KMS-11 (cell line): Measurements from ENCODE around the gene MYBPC2.

Experiments
- H2AFZ ChIP-seq: fragments of 200-600 bp; sonication (generic); 2 replicates; pipeline ENCODE4 v1.6.1; 2016; ENCODE audit warnings: antibody characterized with exemption, mixed run types, low read depth
- H3K27ac ChIP-seq: fragments of 200-600 bp; sonication (generic); 2 replicates; pipeline ENCODE4 v1.6.1; 2016; ENCODE audit warnings: mild to moderate bottlenecking, mixed run types
- H3K27me3 ChIP-seq: fragments of 200-600 bp; sonication (generic); 2 replicates; pipeline ENCODE4 v1.6.1; 2017; ENCODE audit warnings: mild to moderate bottlenecking, low read depth, mixed run types, moderate library complexity; ENCODE audit not compliant: insufficient read depth
- H3K36me3 ChIP-seq: fragments of 200-600 bp; sonication (generic); 2 replicates; pipeline ENCODE4 v1.6.1; 2017; ENCODE audit warnings: mild to moderate bottlenecking, mixed run types; ENCODE audit not compliant: insufficient read depth
- H3K4me1 ChIP-seq: fragments of 200-600 bp; sonication (generic); 2 replicates; pipeline ENCODE4 v1.6.1; 2016; ENCODE audit warnings: mild to moderate bottlenecking, low read depth, mixed run types; ENCODE audit not compliant: poor library complexity, severe bottlenecking
- H3K4me2 ChIP-seq: fragments of 200-600 bp; sonication (generic); 2 replicates; pipeline ENCODE4 v1.7.0; 2016; ENCODE audit warnings: mild to moderate bottlenecking, mixed run types
- H3K4me3 ChIP-seq: fragments of 200-600 bp; sonication (generic); IDR thresholded peaks from 2 replicates; pipeline ENCODE4 v1.6.1; 2017; ENCODE audit warnings: low read depth, low read length, mixed read lengths; ENCODE audit not compliant: insufficient read depth
- H3K79me2 ChIP-seq: fragments of 200-600 bp; sonication (generic); 2 replicates; pipeline ENCODE4 v1.6.1; 2016; ENCODE audit warnings: low read depth, mixed run types; ENCODE audit not compliant: insufficient read depth
- H3K9ac ChIP-seq: fragments of 200-600 bp; sonication (generic); 2 replicates; pipeline ENCODE4 v1.6.1; 2016; ENCODE audit warnings: mild to moderate bottlenecking, mixed run types
- H4K20me1 ChIP-seq: fragments of 200-600 bp; sonication (generic); 2 replicates; pipeline ENCODE4 v1.6.1; 2016; ENCODE audit warnings: mild to moderate bottlenecking, mixed run types; ENCODE audit not compliant: insufficient read depth
- CTCF ChIP-seq: fragments of 200-600 bp; sonication (generic); conservative IDR thresholded peaks from 2 replicates; pipeline ENCODE4 v1.6.1; 2017; ENCODE audit warnings: low read depth, mild to moderate bottlenecking, antibody characterized with exemption, low read length, moderate library complexity, mixed read lengths

MYBPC2 gene

GRCh38 chr19:50455992-50456391, 23.3 kb downstream of the MYBPC2 start:
- H3K4me1 ChIP-seq: no peaks in the 10 kb centered on the region
- H3K4me3 ChIP-seq: no peak overlapping the region
- no peak overlapping the region for H3K4me2 ChIP-seq
- H3K79me2 ChIP-seq: no peaks in the 10 kb centered on the region
- H3K27me3 ChIP-seq: peaks cover 62% of the 10 kb centered on the region
- no peak for TF ChIP-seq CTCF
- H3K36me3 ChIP-seq: no peaks in the 10 kb centered on the region
- no peaks in the 10 kb centered on the region for H4K20me1 ChIP-seq
- no peak overlapping the region for H3K27ac ChIP-seq
- no peak overlapping the region for H3K9ac ChIP-seq
- H2AFZ ChIP-seq: no peak overlapping the region

- Histone ChIP-seq H3K79me2 (no peaks in the 10 kb centered on the region), H3K9ac (no peak overlapping the region), H3K4me3 (no peak overlapping the region), H4K20me1 (no peaks in the 10 kb centered on the region), H3K4me2 (no peak overlapping the region), H3K4me1 (no peaks in the 10 kb centered on the region), H3K27ac (no peak overlapping the region), H3K27me3 (peaks cover 55% of the 10 kb centered on the region; the same call in 1 of the 2 replicates), H2AFZ (no peak overlapping the region), H3K36me3 (no peaks in the 10 kb centered on the region)
- no peak for TF ChIP-seq CTCF
These were observed 24.6 kb downstream of the MYBPC2 start for GRCh38 chr19:50457300-50457699.

DNA sequence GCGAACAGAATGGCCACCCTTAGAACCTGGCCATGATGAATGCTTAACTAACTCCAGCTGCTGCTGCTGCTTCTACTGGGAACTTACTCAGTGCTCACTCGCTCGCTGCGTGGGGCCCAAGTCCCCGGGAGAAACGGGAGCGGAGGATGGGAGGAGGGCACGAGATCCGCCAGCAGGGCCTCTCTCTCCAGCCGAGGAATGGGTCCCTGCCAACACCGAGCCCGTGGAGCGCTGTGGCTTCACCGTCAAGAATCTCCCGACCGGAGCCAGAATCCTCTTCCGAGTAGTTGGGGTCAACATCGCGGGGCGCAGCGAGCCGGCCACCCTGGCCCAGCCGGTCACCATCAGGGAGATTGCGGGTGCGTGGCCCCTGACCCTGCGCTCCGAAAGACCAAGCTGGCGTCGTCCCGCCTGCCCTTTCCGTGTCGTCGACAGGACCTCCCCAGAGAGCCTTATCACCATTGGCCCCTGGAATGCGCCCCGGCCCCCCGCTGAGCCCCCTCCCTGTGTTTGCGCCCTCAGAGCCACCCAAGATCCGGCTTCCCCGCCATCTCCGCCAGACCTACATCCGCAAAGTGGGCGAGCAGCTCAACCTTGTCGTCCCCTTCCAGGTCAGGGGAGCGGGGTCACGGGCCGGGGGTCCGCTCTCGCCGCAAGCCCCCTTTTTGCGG, 25.8 kb downstream of the MYBPC2 start:
- Histone ChIP-seq H4K20me1 (no peaks in the 10 kb centered on the region), H3K4me3 (no peak overlapping the region), H3K27me3 (peaks cover 47% of the 10 kb centered on the region), H3K9ac (no peak overlapping the region), H2AFZ (no peak overlapping the region), H3K79me2 (no peaks in the 10 kb centered on the region), H3K36me3 (no peaks in the 10 kb centered on the region), H3K4me2 (no peak overlapping the region), H3K27ac (no peak overlapping the region), H3K4me1 (no peaks in the 10 kb centered on the region)
- TF ChIP-seq CTCF: no peak

GRCh38 chr19:50459067-50459456, 26.4 kb downstream of the MYBPC2 start:
- no peak overlapping the region for H3K9ac ChIP-seq
- H3K27ac ChIP-seq: no peak overlapping the region
- H4K20me1 ChIP-seq: no peaks in the 10 kb centered on the region
- H3K79me2 ChIP-seq: no peaks in the 10 kb centered on the region
- no peaks in the 10 kb centered on the region for H3K4me1 ChIP-seq
- peaks cover 48% of the 10 kb centered on the region for H3K27me3 ChIP-seq
- H3K4me3 ChIP-seq: no peak overlapping the region
- H3K4me2 ChIP-seq: no peak overlapping the region
- H2AFZ ChIP-seq: no peak overlapping the region
- TF ChIP-seq CTCF: no peak
- no peaks in the 10 kb centered on the region for H3K36me3 ChIP-seq
